CD4-positive, alpha-beta memory T cell (primary cell): ENCODE data around the gene GSTM3. TPM values are rescaled to one million over a fixed set of nuclear protein-coding genes. Genes with fewer than 3 reads are reported as not detected.
"Not testable (repeated sequence)": the region's sequence is repeated elsewhere in the genome, so short reads cannot be mapped to it uniquely, and the experiment has no call there.

ENCODE experiments used
- CTCF ChIA-PET: fragments of 350-600 bp; sonication (Branson Sonifier 250); formaldehyde crosslinking; loops from one replicate; lab custom pipeline; 2021; ENCODE audit warnings: inconsistent platforms; ENCODE audit not compliant: partially characterized antibody; lab: Charles Lee
- POLR2A ChIA-PET: fragments of 350-600 bp; sonication (Branson Sonifier 250); formaldehyde crosslinking; loops from one replicate; lab custom pipeline; 2021; ENCODE audit not compliant: partially characterized antibody; lab: Charles Lee
- DNase-seq, 5 donors: peaks; one replicate each; pipeline versions ENCODE4 v3.0.0 to v3.0.0-alpha.2; 2020 to 2022; ENCODE audit warnings: mixed read lengths in 1 of 5
- H3K27ac ChIP-seq: one replicate; pipeline ENCODE4 v1.7.0; 2013; ENCODE audit warnings: low read depth, low read length
- H3K27me3 ChIP-seq: 2 replicates; pipeline ENCODE4 v1.7.0; 2013; ENCODE audit warnings: mild to moderate bottlenecking, low read length, moderate library complexity; ENCODE audit not compliant: insufficient read depth
- H3K36me3 ChIP-seq: 2 replicates; pipeline ENCODE4 v1.7.0; 2013; ENCODE audit warnings: mild to moderate bottlenecking, low read length, moderate library complexity; ENCODE audit not compliant: insufficient read depth
- H3K4me1 ChIP-seq: 2 replicates; pipeline ENCODE4 v1.7.0; 2013; ENCODE audit warnings: mild to moderate bottlenecking, low read length, moderate library complexity; ENCODE audit not compliant: insufficient read depth
- H3K4me3 ChIP-seq, 2 donors: one replicate each; pipeline ENCODE4 v1.7.0; 2013; ENCODE audit warnings: low read length in 2 of 2, mild to moderate bottlenecking in 1 of 2
- H3K9me3 ChIP-seq, 2 donors: one replicate each; pipeline ENCODE4 v1.7.0; 2013; ENCODE audit warnings: low read length in 2 of 2, control low read depth in 1 of 2; ENCODE audit not compliant: control insufficient read depth in 1 of 2
- H3K27ac Mint-ChIP-seq, 7 donors: one replicate each; pipeline ENCODE4 v1.8.0; 2020 to 2021; ENCODE audit warnings: mixed read lengths in 7 of 7, mild to moderate bottlenecking in 6 of 7, inconsistent platforms in 3 of 7, moderate library complexity in 3 of 7
- H3K27me3 Mint-ChIP-seq, 2 donors: one replicate each; pipeline ENCODE4 v1.8.0; 2020 to 2021; ENCODE audit warnings: mixed read lengths in 2 of 2
- H3K36me3 Mint-ChIP-seq, 2 donors: one replicate each; pipeline ENCODE4 v1.8.0; 2020 to 2021; ENCODE audit warnings: mixed read lengths in 2 of 2, inconsistent platforms in 1 of 2, mild to moderate bottlenecking in 1 of 2
- H3K4me1 Mint-ChIP-seq, 4 donors: one replicate each; pipeline ENCODE4 v1.8.0; 2020 to 2021; ENCODE audit warnings: mixed read lengths in 4 of 4, mild to moderate bottlenecking in 1 of 4
- H3K4me3 Mint-ChIP-seq, 8 donors: one replicate each; pipeline ENCODE4 v1.8.0; 2020 to 2021; ENCODE audit warnings: mixed read lengths in 8 of 8, mild to moderate bottlenecking in 7 of 8, moderate library complexity in 6 of 8, inconsistent platforms in 3 of 8
- H3K9me3 Mint-ChIP-seq, 8 donors: one replicate each; pipeline ENCODE4 v1.8.0; 2020 to 2021; ENCODE audit warnings: mixed read lengths in 8 of 8, mild to moderate bottlenecking in 5 of 8, inconsistent platforms in 3 of 8, moderate library complexity in 1 of 8
- intact Hi-C: fragments of 100-400 bp; cut with micrococcal nuclease; formaldehyde crosslinking; loops from one replicate; pipeline ENCODE4 v1.15.1; 2023
- polyA plus RNA-seq, 2 donors: library from polyadenylated mRNA; unstranded; fragments of 300-500 nt; fragmentation: Illumina TruSeq; gene quantifications; one replicate each; pipeline ENCODE4 v1.2.3, GENCODE V29; 2021
- total RNA-seq, 2 experiments: library from RNA; stranded (reverse); gene quantifications; one replicate each; pipeline ENCODE4 v1.2.3, GENCODE V29; 2021

Gene GSTM3
- total and polyA plus RNA-seq, 4 experiments from 2014 or later, result 1.2 to 44.3 (median 13.5) TPM

DNA sequence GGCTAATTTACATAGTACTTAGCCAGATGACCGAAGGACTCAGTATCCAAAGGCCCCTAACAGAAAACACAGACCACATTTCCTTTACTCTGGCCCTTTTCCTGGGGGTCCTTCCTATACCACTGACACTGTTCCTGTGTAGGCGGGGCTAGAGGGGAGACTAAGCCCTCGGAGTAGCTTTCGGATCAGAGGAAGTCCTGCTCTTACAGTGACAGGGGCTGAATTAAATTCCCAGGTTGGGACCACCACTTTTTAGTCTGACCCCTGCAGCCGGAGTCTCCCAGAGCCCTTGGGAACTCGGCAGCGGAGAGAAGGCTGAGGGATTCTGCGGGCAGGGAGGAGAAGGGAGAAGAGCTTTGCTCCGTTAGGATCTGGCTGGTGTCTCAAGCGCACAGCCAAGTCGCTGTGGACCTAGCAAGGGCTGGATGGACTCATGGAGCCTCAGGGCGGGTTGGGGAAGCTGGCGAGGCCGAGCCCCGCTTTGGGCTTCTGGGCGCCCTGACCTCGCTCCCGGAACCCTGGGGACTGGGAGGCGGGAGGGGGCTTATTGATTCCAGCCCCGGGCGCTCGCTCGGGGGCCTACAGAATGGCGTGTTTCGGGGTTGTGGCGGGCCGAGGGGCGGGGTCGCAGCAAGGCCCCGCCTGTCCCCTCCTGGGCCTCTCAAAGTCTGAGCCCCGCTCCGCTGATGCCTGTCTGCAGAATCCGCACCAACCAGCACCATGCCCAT is 29.1 kb downstream of the GSTM3 start, which contains the start of gene GSTM5:
Gene GSTM5, plus strand, starts transcription at position 659 of the 728 bp plus-strand sequence. Its CDS starts 62 bp downstream, at position 721.
- H3K27me3 Mint-ChIP-seq, result peaks cover 10 to 18% of the 10 kb centered on the region in 2 donors
- H3K36me3 Mint-ChIP-seq, H3K4me3 ChIP-seq, CTCF ChIA-PET, H3K9me3 ChIP-seq, H3K36me3 ChIP-seq, DNase-seq, H3K4me1 Mint-ChIP-seq, H3K27me3 ChIP-seq, H3K4me1 ChIP-seq, H3K27ac ChIP-seq, H3K27ac Mint-ChIP-seq, intact Hi-C loops, POLR2A ChIA-PET: not testable (repeated sequence)
- H3K4me3 Mint-ChIP-seq, result peak within 1 kb of the TSS in 2 of 8 donors; percentile 53 to 76
- H3K9me3 Mint-ChIP-seq, result peaks cover 5 to 30% (median 16%) of the 10 kb centered on the region in 8 donors

- intact Hi-C loops, H3K27ac Mint-ChIP-seq: not testable (repeated sequence)
- peaks cover 5 to 30% (median 16%) of the 10 kb centered on the region in 8 donors for H3K9me3 Mint-ChIP-seq
Measured at GRCh38 chr1:109709822-109710221, 31.0 kb downstream of the GSTM3 start.

DNA sequence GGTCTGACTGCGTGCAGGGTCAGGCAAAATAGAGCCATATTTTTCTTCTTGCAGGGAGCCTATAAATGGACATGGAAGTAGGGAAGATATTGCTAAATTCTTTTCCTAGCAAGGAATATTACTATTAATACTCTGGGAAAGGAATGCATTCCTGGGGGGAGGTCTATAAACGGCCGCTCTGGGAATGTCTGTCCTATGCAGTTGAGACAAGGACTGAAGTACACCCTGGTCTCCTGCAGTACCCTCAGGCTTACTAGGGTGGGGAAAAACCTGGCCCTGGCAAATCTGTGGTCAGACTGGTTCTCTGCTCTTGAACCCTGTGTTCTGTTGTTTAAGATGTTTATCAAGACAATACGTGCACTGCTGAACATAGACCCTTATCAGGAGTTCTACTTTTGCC is 31.9 kb downstream of the GSTM3 start:
- H3K4me3 ChIP-seq, H3K4me1 ChIP-seq, intact Hi-C loops, CTCF ChIA-PET, H3K9me3 ChIP-seq, H3K27ac Mint-ChIP-seq, H3K36me3 ChIP-seq, DNase-seq, H3K4me1 Mint-ChIP-seq, H3K4me3 Mint-ChIP-seq, H3K27ac ChIP-seq, H3K27me3 ChIP-seq, POLR2A ChIA-PET: not testable (repeated sequence)
- H3K36me3 Mint-ChIP-seq, result peaks cover 8 to 13% of the 10 kb centered on the region in 2 donors
- peaks cover 5 to 38% (median 22%) of the 10 kb centered on the region in 8 donors for H3K9me3 Mint-ChIP-seq
- peaks cover 6 to 12% of the 10 kb centered on the region in 2 donors for H3K27me3 Mint-ChIP-seq

More at GRCh38 chr1:109709822-109710221, 31.0 kb downstream of the GSTM3 start:
- H3K27me3 ChIP-seq, CTCF ChIA-PET, H3K4me3 Mint-ChIP-seq, H3K4me1 Mint-ChIP-seq, H3K4me3 ChIP-seq, H3K9me3 ChIP-seq, H3K4me1 ChIP-seq, H3K36me3 ChIP-seq, H3K36me3 Mint-ChIP-seq, POLR2A ChIA-PET, H3K27ac ChIP-seq, DNase-seq: not testable (repeated sequence)
- H3K27me3 Mint-ChIP-seq, result peaks cover 8 to 11% of the 10 kb centered on the region in 2 donors

GRCh38 chr1:109705411-109705810 is 35.4 kb downstream of the GSTM3 start:
- CTCF ChIA-PET, result no interaction called here
- H3K4me1 ChIP-seq, result no peaks in the 10 kb centered on the region
- H3K27ac ChIP-seq, result no peak overlapping the region
- Mint-ChIP-seq H3K9me3 (peaks cover 5 to 46% (median 28%) of the 10 kb centered on the region in 8 donors), H3K27ac (no peak overlapping the region), H3K4me1 (no peaks in the 10 kb centered on the region), H3K27me3 (peaks cover 0 to 8% of the 10 kb centered on the region in 2 donors), H3K4me3 (no peak overlapping the region), H3K36me3 (peaks cover 12 to 18% of the 10 kb centered on the region in 2 donors)
- H3K36me3 ChIP-seq, result no peaks in the 10 kb centered on the region
- POLR2A ChIA-PET, result no interaction called here
- no peak overlapping the region for H3K4me3 ChIP-seq
- H3K27me3 ChIP-seq, result no peaks in the 10 kb centered on the region
- no peak for DNase-seq
- intact Hi-C loops, result no loop called here
- H3K9me3 ChIP-seq, result no peaks in the 10 kb centered on the region

GRCh38 chr1:109704173-109704572 is 36.7 kb downstream of the GSTM3 start:
- CTCF ChIA-PET, result no interaction called here
- Mint-ChIP-seq H3K36me3 (peaks cover 9 to 13% of the 10 kb centered on the region in 2 donors), H3K27ac (no peak overlapping the region), H3K27me3 (peaks cover 0 to 8% of the 10 kb centered on the region in 2 donors), H3K9me3 (peaks cover 5 to 34% (median 22%) of the 10 kb centered on the region in 8 donors), H3K4me1 (no peaks in the 10 kb centered on the region), H3K4me3 (no peak overlapping the region)
- intact Hi-C loops, result no loop called here
- POLR2A ChIA-PET, result no interaction called here
- no peak overlapping the region for H3K27ac ChIP-seq
- no peaks in the 10 kb centered on the region for H3K27me3 ChIP-seq
- H3K4me3 ChIP-seq, result no peak overlapping the region
- H3K4me1 ChIP-seq, result no peaks in the 10 kb centered on the region
- no peaks in the 10 kb centered on the region for H3K36me3 ChIP-seq
- no peak for DNase-seq
- H3K9me3 ChIP-seq, result no peaks in the 10 kb centered on the region

DNA sequence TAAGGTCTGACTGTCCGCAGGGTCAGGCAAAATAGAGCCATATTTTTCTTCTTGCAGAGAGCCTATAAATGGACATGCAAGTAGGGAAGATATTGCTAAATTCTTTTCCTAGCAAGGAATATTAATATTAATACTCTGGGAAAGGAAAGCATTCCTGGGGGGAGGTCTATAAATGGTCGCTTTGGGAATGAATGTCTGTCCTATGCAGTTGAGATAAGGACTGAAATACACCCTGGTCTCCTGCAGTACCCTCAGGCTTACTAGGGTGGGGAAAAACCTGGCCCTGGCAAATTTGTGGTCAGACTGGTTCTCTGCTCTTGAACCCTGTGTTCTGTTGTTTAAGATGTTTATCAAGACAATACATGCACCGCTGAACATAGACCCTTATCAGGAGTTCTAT is 37.9 kb downstream of the GSTM3 start:
- H3K27ac Mint-ChIP-seq, DNase-seq, H3K27ac ChIP-seq, H3K27me3 ChIP-seq, CTCF ChIA-PET, H3K27me3 Mint-ChIP-seq, H3K36me3 ChIP-seq, H3K4me1 Mint-ChIP-seq, H3K4me3 ChIP-seq, H3K4me3 Mint-ChIP-seq, H3K4me1 ChIP-seq, POLR2A ChIA-PET, H3K9me3 ChIP-seq, intact Hi-C loops: not testable (repeated sequence)
- Mint-ChIP-seq H3K9me3 (peaks cover under 1 to 22% (median 14%) of the 10 kb centered on the region in 8 donors), H3K36me3 (peaks cover 5 to 12% of the 10 kb centered on the region in 2 donors)

GRCh38 chr1:109697861-109698260 is 43.0 kb downstream of the GSTM3 start:
- DNase-seq, H3K4me3 Mint-ChIP-seq, intact Hi-C loops, H3K9me3 Mint-ChIP-seq, H3K9me3 ChIP-seq, H3K36me3 Mint-ChIP-seq, H3K27me3 ChIP-seq, H3K4me1 Mint-ChIP-seq, H3K27me3 Mint-ChIP-seq, H3K27ac ChIP-seq, H3K4me1 ChIP-seq, CTCF ChIA-PET, POLR2A ChIA-PET, H3K36me3 ChIP-seq, H3K4me3 ChIP-seq: not testable (repeated sequence)
- H3K27ac Mint-ChIP-seq, result peak overlapping the region in 1 of 7 donors; percentile 83
